ENCODE measurements around the gene NFIL3.
A peak's percentile ranks its signal among the peaks of the same experiment; 100 is the strongest.
"Not testable (repeated sequence)": the region's sequence is repeated elsewhere in the genome, so short reads cannot be mapped to it uniquely, and the experiment has no call there.

NFIL3 gene

DNA sequence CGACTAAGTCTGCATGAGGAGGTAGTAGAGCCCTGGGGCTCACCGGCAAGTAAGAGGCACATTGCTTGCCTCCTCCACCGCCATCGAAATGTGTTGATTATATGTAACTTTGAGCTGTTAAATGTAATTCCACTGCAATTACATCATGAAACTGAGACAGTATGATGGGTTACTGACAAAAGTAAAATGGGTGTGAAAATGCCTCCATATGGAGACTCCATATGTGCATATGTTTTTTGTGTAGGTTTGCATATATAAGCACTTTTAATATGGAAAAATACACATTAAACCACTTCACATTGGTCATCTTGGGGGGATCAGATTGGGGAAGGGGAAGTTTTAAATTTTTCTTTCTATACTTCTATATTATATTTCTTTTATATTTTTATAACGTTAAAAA, 29.8 kb downstream of the NFIL3 start:
- no peak for DNase-seq

DNA sequence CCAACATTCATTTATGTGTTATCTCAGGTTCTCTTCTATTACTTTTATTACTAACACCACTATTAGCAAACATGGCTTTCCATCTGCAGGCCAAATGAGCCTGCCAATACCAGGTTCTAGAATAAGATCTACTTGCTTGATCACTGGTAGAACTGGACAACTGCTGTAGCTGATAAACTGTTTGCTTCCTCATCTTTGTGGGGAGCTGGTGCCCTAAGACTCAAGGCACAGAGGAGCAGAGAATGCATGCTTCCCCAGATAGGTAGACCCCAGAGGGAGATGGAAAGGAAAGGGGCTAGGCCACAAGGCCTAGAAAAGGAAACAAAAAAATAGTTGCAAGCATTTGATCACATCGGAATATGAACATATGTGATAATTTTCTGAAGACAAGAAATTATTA, 31.2 kb downstream of the NFIL3 start:
- no peak for DNase-seq

DNA sequence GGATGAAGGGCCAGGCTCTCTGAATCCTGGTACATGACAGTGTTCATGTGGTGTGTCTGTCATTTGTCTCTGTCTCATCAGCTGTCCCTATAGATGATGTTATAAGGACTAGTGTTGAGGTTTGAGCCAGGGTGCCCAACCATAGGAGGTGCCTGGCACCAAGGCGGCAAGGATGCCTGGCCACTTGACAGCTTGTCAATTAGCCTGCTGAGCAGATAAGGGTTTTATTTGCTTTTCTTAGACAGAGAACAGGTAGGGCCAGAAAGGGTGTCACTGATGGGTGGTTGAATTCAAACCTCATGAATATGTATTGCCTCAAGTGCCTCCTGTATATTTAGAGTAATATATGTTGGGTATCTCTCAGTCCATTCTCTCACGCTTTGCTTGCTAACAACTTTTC, 31.8 kb downstream of the NFIL3 start:
- no peak for DNase-seq

DNA sequence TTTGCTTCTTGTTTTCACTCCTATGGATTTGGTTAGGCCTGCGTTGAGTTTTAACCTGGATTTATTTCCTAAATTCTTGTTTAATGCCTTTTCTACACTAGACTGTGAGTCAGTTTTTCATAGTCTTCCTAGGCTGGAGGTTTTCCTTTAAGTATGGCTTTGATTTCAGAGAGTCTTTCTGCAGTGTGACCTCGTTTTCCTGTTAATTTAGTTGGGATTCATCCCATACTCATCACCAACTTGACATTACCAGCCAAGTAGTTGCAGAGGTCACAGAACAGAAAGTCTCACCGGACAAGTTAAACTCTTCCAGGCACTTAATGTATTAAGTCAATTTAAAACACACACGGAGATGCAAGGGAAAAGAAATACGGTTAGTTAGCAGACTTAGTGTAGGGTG, 32.2 kb downstream of the NFIL3 start:
- no peak for DNase-seq

DNA sequence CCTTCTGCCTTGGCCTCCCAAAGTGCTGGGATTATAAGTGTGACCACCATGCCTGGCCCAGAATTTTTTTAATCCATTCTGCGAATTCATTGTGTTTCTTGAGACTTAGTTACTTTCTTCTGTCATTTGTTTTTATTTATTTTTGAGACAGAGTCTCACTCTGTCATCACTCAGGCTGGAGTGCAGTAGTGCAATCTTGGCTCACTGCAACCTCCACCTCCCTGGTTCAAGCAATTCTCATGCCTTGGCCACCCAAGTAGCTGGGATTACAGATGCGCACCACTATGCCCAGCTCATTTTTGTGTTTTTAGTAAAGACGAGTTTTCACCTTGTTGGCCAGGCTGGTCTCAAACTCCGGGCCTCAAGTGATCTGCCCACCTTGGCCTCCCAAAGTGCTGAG, 33.9 kb downstream of the NFIL3 start:
- DNase-seq, result not testable (repeated sequence)

DNA sequence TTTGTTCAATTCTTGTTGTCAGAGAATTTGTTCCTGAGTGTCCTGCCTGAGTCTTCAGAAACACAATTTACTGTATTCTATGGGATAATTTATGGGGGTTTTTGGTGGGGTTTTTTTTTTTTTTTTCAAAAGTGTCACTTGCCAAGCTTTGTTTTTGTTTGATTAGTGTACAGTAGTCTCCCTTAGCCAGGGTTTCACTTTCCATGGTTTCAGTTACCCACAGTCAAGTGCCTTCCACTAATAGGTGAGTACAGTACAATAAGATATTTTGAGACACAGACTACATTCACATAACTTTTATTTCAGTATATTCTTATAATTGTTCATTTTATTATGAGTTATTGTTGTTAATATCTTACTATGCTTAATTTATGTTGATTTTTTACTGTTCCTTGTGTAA, 36.9 kb downstream of the NFIL3 start:
- DNase-seq, result no peak

DNA sequence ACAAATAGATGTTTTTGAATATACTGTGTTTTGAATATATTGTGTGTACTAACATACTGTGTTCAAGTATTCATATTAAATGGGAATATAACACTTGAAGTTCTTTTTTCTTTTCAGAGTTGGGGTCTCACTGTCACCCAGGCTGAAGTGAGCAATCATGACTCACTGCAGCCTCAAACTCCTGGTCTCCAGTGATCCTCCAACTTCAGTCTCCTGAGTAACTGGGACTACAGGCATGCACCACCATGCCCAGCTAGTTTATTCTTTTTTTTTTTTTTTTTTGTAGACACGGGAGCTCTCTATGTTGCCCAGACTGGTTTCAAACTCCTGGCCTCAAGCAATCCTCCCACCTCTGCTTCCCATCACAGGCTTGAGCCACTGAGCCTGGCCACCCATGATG, 38.7 kb downstream of the NFIL3 start:
- DNase-seq, result no peak

DNA sequence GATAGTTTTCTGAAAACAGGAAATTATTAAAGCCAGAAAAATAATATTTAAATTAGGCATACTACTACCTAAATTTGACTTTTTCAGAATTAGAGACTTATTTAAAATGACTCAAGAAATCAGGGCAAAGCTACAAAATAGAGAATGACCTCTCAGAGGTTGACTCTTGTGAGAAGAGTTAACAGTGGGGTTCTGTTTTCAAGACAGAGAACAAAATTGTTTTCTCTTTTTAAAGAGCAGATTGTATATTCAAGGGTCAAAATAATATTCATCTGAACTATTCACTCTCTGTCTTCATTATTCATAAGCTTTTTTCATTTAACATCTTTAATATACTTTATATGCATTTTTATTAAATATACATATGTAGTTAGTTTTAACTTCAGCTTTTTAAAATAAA, 40.1 kb downstream of the NFIL3 start:
- no peak for DNase-seq

DNA sequence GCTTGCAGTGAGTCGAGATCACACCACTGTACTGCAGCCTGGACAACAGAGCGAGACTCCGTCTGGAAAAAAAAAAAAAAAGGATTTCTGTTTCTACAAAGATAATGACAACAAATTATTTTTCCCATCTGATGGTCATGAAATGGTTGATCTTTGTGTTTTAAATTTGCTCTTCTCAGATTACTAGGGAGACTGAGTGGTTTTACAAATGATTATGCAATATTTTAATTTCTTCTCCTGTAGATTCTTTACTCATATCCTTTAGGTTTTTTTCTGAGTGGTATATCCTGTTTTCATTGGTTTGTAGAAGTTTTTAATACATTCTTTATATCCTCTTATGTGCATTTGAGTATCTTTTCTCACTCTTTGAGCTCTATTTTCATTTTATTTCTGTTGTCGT, 41.3 kb downstream of the NFIL3 start:
- no peak for DNase-seq

DNA sequence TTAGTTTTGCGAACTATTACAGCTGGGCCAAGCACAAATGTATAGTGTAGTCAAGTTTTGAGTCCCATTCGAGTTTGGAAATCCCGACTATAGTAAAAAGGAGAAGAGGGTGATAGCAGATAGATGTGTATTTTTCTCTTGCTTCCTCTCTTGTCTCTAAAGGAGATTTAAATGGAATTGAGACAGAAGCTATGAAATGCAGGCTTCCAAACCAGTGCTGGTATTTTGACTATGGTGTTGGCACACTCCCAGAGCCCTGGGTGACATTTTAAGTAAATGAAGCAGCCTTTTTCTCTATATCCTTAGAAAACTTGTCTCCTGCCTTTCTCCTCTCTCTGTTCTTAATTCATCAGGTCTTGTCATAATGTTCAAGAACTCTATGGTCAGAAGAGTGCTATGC, 44.2 kb downstream of the NFIL3 start:
- no peak for DNase-seq

DNA sequence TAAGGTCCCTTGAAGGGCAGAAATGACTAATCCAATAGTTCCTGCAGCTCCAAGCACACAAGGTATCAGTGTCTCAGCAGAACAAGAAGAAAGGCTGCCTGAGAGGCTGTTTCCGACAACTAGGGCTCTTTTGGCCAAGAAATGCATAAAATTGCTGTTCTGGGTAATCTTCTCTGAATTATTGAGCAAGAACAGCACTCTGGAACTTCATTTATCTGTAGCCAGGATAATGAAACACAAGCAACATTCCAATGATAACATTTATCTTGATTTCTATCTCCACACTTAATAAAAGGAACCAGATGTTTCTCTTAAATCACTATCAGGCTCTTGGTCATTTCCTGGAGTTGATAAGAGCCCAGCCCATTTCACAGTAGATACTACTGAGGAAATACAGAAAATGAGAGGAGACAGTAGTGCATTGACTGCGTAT, 44.9 kb downstream of the NFIL3 start:
- no peak for DNase-seq

DNA sequence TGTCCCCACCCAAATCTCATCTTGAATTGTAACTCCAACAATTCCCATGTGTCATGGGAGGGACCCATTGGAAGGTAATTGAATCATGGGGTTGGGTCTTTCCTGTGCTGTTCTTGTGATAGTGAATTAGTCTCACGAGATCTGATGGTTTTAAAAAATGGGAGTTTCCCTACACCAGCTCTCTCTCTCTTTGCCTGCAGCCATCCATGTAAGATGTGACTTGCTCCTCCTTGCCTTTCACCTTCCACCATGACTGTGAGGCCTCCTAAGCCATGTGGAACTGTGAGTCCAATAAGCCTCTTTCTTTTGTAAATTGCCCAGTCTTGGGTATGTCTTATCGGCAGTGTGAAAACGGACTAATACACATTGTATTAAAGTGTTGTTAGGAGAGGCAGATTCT, 45.6 kb downstream of the NFIL3 start:
- DNase-seq, result not testable (repeated sequence)

DNA sequence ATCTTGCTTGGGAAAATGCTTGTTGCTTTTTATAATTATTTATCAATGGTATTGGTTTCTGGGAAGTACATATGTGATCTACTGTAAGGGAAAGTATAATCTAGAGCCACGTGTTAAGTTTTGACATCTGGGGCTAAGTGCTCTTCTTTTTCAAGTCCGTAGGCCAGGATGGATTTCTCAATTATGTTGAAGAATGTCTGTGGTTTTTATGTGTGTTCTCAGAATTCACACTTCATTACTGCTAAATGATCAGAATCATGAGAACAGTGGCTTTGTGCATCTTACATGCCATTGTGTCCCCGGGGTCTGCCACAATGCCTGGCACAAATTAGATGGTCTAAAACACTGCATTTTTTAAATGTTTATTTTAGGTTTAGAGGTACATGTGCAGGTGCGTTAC, 47.4 kb downstream of the NFIL3 start:
- DNase-seq, result no peak

DNA sequence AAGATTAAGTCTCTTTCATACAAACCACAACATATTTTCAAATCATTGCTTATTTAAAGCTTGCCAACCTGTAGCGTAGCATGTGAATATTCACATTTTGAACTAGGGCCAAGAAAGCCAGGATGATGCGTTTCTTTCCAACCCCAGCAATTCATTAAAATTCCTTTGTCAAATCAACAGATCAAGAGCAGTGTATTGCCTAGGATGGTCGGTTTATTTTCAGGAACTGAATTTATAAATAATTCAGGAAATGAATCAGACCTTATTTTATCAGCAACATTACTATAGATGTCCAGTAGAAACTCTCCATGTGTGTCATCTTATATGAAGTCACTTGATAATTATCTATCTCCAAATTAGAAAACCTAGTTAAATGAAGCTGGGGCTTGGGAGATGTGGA, 48.7 kb downstream of the NFIL3 start:
- no peak for DNase-seq

DNA sequence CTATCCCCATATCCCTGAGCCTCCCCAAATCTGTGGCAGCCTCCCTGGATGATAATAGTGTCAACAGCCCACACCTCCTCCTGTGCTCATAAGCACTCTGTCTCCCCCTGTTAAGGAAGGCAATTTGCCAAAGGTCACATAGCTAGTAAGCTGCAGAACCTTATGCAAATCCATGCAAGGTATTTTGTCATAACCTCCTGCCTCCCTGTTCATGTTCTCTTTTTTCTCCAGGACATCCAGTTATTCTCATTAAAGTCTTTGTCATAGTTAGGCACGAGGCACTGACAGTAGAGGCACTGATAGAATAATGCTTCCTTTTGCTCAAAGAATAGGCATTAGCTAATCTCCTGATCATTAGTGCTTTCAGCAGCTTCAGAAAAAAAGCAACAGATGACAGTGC, 51.7 kb downstream of the NFIL3 start:
- DNase-seq, result no peak

DNA sequence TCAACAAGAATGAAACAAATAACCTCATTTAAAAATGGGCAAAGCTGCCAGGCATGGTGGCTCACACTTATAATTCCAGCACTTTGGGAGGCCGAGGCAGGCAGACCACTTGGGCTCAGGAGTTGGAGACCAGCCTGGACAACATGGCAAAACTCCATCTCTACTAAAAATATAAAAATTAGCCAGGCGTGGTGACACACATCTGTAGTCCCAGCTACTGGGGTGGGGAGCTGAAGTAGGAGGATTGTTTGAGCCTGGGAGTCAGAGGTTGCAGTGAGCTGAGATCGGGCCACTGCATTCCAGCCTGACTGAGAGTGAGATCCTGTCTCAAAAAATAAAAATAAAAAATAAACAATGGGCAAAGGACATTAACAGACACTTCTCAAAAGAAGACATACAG, 53.6 kb downstream of the NFIL3 start:
- DNase-seq, result not testable (repeated sequence)

DNA sequence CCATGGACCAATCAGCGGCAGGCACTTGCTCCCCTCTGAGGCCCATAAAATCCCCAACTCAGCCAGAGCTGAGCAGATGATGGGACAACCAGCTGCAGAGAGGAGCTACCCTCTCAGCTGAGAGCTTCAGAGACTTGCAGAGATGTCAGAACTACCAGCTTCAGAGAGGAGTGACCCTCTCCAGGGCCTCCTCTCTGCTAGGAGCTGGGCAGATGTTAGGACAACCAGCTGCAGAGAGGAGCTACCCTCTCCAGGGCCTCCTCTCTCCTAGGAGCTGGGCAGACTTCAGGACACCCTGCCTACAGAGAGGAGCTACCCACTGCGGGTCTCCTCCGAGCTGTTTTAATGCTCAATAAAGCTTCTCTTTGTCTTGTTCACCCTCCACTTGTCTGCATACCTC, 58.9 kb downstream of the NFIL3 start:
- no peak for DNase-seq

DNA sequence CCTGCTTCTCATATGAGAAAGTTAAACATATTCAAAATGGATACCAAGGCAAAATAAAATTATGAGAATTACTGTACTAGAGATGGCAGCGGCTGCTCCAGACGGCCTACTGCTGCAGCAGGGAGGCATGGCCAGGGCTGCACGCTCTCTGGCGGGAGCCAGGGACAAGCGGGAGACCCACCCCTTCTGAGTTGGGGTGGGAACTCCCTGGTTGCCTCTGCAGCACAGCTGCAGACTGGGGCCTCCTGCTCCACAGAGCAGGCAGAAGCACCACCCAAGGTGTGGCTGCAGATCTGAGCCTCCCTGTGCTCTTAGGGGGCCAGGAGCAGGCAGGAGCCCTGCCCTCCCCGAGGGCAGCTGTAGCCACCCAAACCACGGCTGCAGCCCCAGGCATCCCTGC, 59.6 kb downstream of the NFIL3 start:
- no peak for DNase-seq

DNA sequence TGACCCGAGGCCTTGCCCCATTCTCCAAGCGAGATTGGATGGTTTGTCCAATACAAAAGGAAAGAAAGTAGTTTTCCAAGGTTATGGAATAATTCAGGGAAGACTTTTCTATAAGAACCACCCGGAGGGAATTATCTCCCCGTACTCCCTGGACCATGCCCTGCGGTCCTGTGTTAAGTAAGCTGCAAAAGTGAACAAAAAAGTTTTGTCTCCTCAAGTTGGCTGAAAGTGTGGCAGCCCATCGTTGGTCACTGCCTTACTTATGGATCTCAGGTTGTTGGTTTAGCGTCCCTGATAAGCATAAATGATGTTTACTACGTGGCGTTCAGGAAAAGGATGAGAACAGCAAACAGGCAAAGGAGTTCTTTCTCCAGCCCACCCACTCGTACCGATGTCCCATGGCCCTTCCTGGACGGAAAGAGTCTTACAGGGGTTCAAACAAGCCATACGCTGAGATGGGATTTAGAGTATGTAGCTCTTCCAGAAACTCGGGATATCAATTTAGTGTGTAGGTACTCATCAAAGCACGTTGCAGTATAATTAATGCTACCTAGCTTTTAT, 61.5 kb downstream of the NFIL3 start:
- DNase-seq, result no peak

DNA sequence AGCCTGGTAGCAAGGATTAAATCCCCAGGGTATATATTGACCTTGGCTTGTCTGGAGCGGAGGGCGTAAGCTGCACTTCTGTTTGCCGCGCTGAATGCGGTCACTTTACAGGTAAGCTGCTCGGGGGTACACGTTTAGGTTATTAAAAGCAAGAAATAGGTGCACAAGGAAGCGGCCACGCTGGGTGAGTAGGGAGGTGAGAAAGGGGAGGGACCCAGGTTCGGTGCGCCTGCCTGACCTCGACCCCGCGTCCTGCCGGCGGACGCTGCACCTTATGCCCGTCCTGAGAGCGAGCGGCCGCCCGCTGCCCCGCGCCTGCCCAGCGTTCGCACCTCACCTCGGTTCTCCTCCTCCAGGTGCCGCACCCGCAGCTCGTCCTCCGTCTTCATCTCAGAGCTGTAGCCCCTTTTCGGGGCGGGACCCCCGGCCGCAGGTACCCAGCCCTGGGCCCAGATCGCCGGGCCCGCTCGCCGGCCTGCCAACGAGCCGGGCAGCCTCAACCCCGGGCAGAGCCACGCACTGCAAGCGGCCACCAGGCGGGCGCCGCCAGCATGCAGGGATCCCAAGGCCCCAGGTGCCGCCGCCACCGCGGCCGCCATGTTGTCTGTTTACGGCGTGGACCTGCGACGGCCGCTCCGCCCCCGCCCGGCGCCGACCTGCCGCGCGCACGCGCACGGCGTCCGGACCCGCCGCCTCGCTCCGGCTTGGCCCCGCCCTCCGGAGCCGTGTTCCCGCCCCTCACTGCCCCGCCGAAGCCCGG, 62.2 kb downstream of the NFIL3 start, which contains the start of gene AUH:
AUH (minus strand) TSS at position 628 of the 760 bp plus-strand sequence; CDS start at position 599, 29 bp downstream.
- peak; percentile 62 for DNase-seq

DNA sequence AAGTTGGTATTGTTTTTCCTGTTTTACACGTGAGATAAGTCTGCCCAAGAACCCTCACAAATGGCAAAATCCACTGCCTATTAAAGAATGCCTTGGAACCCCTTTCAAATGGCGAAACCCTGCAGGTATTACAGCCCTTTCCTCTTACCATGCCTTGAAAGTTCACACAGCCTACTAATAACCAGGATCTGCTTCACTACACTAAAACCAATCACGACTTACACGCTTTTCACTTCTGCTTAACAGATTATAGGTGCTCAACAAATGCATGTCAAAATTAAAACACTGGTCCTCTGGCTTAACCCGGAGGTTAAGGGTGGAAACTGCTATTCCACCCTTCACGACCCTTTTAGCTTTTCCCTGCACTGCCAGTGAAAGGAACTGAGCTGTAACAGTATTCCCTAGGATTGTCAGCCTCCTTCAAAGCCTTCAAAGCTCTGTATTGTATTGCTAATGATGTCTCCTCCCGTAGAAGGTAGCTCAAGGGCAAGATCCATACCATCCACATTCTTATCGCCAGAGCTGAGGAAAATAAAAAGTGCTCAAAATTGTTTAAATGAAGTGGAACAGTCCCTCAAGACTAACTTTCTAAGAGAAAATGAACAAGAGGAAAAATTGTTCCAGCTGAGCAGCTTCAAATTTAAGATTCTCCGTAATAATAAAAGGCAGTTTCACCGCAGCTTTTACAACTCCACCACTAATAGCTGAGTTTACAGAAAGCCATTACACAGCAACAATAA, 62.9 kb downstream of the NFIL3 start:
- no peak for DNase-seq

DNA sequence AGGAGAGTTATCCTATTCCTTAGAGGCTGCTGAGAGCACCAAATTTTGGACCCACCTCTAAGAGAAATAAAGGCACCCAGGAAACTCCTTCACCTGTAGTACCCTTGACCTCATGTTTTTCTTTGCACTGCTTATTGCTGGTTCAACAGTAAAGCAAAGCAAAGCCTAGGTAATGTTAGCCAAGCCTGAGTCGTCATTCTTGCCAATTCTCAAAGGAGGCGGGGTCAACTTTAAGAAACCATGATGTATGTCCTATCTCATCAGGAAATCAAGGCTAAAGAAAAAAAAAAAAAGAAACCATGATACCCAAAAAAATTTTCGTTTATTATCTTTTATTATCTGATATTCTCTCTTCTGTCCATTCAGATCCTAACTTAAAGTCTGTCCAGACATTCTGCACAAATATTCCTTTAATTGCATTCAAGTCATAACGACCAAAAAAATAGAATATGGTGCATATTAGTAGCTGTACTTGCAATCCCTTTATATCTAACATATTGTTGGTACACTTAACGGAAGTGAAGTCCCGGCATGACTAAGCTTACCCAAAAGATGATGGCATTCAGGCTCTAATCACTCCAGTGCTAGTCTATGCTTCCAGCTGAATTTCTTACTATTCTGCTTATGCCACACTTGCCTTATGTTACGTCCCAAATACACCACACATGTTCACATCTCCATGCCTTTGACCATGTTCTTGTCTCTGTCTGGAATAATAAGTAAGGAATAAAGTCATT, 63.7 kb downstream of the NFIL3 start:
- DNase-seq, result no peak

DNA sequence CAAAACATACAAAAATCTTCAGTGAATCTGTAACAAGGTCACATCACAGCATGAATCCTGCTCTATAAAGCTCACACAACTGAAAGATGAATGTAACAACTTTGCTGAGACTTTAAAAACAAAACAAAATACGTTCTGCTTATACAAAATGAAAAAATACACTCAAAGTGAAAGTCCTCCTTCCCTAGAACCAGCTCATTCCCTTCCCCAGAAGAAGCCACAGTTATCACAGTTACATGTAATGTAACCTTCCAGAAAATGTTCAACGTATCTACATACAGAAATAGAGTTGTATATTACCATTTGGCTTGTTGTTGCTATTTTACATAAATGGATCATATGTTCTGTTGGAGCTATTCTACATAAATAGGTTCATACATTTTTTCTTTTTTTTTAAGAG, 64.5 kb downstream of the NFIL3 start:
- no peak for DNase-seq

Measured in NCI-H1105 (cell line).